CD4-positive, alpha-beta T cell treated with Interleukin-4 for 4 hours (primary cell): ENCODE measurements around the gene KANSL3.

ENCODE experiments used
- DNase-seq: peaks from one replicate; pipeline ENCODE4 v3.0.0-alpha.2; 2020

Gene KANSL3

GRCh38 chr2:96651793-96652192, 13.7 kb upstream of the KANSL3 start:
- DNase-seq, result no peak

- no peak for DNase-seq
Measured at GRCh38 chr2:96649342-96649741, 11.2 kb upstream of the KANSL3 start.

- no peak for DNase-seq
Measured at GRCh38 chr2:96648306-96648930, 10.3 kb upstream of the KANSL3 start.

GRCh38 chr2:96647681-96648080, 9.6 kb upstream of the KANSL3 start:
- DNase-seq, result no peak

GRCh38 chr2:96642564-96643360, 4.7 kb upstream of the KANSL3 start, which contains the start of gene FER1L5:
Gene FER1L5, plus strand, starts transcription at chr2:96642764. Its CDS starts 73 bp downstream, at chr2:96642837.
- DNase-seq, result no peak

GRCh38 chr2:96637385-96638143, 548 bp downstream of the KANSL3 start:
- peak; percentile 77 for DNase-seq

- no peak for DNase-seq
Measured at GRCh38 chr2:96636551-96637171, 1.5 kb downstream of the KANSL3 start.

- no peak for DNase-seq
Measured at GRCh38 chr2:96633641-96634040, 4.5 kb downstream of the KANSL3 start.

DNA sequence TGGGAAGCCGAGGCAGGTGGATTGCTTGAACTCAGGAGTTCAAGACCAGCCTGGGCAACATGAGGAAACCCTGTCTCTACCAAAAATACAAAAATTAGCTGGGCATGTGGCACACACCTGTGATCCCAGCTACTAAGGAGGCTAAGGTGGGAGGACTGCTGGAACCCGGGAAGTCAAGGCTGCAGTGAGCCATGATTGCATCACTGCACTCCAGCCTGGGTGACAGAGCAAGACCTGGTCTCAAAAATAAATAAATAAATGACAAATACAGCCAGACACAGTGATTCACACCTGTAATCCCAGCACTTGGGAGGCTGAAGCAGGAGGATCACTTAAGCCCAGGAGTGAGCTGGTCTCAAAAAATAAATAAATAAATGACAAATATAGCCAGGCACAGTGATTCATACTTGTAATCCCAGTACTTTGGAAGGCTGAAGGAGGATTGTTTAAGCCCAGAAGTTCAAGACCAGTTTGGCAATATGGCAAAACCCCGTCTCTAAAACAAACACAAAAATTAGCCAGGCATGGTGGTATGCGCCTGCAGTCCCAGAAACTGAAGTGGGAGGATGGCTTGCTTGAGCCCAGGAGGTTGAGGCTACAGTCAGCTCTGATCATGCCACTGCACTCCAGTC, 6.2 kb downstream of the KANSL3 start:
- DNase-seq, result no peak

DNA sequence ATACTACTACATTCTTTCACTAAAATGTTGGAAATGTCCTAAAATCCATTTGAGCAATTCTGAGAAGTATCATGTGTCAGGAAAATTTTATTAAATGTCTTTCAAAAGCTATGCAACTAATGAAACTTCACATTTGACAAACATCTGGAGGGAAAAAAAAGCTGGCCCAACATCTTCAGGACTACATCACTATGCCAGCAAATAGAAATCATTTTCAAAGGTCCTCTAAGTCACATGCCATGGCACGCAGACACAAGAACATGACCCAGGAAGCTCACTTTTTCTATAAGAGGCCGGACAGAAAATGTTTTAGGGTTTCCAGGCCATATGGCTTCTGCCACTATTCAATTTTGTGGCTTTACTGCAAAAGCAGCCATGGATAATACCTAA, 11.6 kb downstream of the KANSL3 start:
- no peak for DNase-seq

DNA sequence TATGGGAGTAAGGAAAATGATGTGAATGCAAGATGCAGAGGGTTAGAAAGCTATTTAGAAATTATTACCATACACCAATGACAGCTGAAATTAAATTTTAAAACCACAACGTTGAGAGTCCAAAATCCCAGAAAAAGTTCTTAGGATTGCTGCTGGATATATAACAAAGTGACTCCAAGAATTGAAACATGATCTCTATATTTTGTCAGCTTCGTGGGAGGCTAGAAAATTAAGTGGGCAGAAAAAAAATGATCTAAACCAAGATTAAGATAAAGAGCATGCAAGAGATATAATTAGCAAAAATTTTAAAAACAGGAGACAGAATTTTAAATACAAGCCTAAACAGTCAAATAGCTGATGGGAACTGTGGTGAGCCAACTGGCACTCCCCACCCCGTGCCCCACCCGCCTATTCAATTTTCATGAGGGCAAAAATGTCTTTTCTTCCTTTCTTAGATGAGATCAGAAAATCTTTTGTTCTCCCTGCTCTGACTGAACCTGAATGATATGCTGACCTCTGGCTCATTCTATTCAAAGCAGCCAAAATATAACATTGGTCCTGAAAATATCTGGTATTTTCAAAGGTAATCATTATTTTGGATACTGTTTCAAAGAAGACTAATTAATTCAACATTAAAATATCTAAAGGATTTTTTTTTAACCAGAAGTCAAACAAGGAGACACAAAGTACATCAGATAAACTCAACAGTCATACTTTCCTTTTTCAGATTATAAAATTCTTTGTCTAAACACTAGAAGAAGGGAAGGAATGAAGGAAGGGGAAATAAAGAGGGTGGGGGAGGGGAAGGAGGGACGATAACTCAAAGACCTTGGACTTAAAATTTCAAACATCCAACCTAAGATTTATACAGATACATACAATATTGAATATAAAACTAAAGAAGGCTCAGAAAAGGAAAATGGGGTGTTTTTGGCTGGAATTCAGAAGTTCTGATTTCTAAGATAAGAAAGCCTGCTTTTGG, 12.2 kb downstream of the KANSL3 start:
- DNase-seq, result no peak

GRCh38 chr2:96623116-96623515, 15.0 kb downstream of the KANSL3 start:
- no peak for DNase-seq

- DNase-seq, result no peak
Measured at GRCh38 chr2:96622544-96622943, 15.6 kb downstream of the KANSL3 start.

DNA sequence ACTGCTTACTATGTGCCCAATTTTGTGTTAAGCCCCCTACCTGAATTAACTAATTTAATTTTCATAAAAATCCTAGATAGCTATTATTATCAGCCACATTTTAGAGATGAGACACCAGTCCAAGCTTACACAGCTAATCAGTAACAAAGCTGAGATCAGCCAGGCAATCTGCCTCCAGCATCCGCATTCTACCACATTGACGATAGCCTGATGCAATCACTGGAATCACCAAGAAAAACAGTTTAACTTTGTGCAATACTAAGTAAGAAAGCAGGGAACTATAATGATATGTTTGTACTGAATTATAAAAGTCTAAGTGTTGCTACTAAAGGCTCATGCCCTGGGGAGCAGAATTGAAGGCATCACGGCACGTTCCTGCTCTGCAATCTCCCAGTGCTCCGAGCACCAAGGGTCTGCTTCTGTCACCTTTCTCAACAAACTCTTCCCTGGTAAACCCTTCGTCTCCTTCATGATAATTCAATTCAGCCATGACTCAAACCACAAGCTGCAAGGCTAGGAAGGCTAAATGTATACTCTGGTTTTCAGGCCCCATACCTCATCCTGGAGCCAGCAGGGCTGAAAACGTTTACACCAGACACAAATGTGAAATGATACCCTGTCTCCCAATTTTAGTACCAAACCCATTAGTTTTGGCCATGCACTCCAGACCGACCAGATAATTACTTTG, 19.4 kb downstream of the KANSL3 start:
- no peak for DNase-seq

DNA sequence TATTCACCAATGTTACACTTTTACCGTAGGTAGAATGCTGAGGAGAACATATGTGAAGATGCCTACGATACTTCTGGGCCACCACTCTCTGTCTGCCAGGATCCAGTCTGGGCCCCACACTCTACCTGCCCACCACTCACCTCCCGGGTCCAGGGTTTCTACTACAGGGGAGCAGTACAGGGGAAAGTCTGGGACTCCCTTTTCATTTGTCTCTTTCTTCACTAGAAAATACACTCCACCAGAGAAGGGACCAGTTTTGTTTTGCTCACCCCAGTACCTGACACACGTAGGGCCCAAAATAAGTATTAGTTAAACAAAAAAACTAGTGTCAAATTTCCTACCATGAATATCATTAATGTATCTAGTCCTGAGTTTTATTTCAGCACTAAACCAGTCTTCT, 21.1 kb downstream of the KANSL3 start:
- no peak for DNase-seq

DNA sequence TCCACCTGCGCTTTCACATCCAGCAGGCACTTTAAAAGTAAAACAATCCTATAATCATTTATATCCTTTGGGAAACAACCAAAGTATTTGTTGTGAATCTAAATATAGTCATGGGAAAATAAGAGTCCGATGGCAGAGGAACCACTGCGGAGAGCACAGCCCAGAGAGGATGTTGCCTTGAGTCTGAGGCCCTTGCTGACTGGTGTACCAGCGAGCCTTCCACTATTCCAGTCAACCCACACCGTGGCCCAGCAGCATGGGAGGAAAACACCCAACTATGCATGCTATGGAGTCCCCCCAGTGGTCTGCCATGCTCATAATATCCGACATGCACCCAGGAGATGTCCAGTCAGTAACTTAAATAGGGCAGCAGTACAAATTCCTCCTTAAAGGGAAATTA, 21.6 kb downstream of the KANSL3 start:
- DNase-seq, result no peak

DNA sequence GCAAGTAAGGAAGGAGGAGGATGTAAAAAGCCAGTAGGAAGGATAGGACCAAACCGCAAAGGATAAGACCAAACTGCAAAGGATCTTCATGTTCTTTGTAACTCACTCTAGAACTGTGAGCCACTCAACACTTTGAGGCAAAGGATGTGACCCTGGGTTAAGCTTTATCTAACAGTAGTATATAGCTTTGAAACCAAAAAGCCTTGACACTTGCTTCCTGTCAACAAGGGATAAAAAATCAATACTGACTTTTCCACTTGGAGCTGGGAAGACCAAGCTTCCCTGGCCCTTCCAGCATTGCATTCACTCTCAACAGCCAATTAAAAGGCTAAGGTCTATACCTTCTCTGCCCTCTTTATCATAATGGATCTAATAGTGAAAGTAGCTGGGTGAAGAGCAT, 22.0 kb downstream of the KANSL3 start:
- DNase-seq, result no peak

DNA sequence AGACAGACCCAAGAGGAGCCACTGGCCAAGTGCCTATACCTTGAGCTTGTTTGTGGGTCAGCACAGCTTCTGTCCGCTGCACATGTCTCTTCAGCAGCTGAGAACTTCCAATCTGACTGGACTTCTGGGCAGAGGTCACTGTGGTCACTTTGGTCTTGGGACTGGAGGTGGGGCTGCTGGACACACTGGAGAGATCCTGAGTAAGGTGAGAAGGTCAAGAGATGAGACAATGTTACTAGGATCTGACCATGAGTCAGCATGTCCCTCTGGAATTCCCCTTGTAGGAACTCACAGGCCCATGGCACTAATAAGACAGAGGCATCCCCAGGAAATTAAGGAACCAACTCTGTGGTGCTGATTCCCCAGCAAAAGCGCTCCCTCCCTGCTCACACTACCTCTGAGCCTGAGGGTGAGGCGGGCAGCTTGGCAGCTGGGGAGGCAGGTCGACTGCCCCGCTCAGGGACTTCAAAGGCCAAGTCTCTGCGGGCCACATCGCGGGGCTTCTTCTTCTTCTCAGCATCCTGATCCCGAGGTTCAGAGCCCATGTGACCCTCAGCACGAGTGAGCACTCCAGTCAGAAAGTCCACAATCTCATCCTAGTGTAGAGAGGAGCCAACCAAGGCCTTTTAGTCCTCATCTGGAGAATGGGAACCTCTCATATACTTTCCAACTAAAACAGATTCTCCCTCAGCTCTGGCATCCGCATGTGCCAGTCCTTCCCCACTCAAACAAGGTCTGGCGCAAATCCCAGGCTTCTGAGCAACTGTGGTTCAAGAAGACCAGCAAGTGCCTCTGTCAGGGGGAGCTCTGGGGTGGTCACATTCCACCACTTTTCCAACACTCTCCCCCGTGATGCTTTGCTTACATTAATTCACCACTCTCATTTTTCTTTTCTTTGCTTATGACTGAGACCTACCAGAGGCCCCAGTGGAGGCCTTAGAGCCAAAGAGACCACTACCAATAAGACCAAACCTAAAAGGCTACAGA, 29.4 kb downstream of the KANSL3 start:
- DNase-seq, result no peak

DNA sequence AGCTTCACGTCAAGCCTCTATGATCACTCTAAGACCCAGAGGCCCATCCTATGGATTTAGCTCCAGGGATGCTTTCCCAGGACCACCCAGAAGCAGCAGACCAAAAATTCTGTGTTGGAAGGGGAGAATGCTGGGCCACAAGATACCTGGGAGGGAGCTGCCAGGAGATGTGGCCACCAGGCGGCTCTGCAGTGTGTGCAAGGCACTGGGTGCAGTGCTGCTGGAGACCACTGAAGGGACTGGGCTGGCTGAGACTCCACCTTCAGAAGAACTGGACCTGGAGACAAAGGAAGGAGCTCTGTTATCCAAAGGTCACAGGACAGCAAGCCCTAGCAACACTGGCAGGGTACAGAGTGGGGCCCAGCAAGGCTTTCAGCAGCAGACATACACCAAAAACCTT, 34.0 kb downstream of the KANSL3 start:
- DNase-seq, result no peak
